ENCODE measurements around the gene AHSG. TPM values are rescaled to one million over a fixed set of nuclear protein-coding genes. Genes with fewer than 3 reads are reported as not detected.

AHSG gene
- total RNA-seq, 1 experiment from 2014 or later = 1.6 TPM

GRCh38 chr3:186663361-186664118 is 50.7 kb downstream of the AHSG start:
- no peaks in the 10 kb centered on the region for H3K27me3 ChIP-seq (ENCODE audit: insufficient read depth, low read length)
- H3K4me1 ChIP-seq (ENCODE audit: control insufficient read depth in 1 of 2, insufficient read depth in 2 of 2, low read length in 2 of 2) = peaks cover 0 to 4% of the 10 kb centered on the region in 2 experiments; a peak in 1 of 4 replicates
- intact Hi-C loops (cut with micrococcal nuclease) = no loop called here
- no peak overlapping the region for H3K9ac ChIP-seq (ENCODE audit: low read length)
- H4K20me1 ChIP-seq (ENCODE audit: insufficient read depth) = no peaks in the 10 kb centered on the region
- no peak overlapping the region for H3K4me2 ChIP-seq (ENCODE audit: low read length)
- no peak for DNase-seq (ENCODE audit: low read depth, low spot score)
- ChIA-PET RAD21 (ENCODE audit: low non-redundant PET in 1 of 2, low total read pairs in 2 of 2, uncharacterized antibody in 2 of 2, unreplicated experiment in 2 of 2) (no interaction called here), CTCF (no interaction called here), POLR2A (no interaction called here)
- BruUV-seq (replicated peaks) = no TSS peak
- TF ChIP-seq SP1 (IDR thresholded peaks at IDR 0.05; ENCODE audit: low read depth) (no peak), MAX (IDR thresholded peaks at IDR 0.05) (no peak), TCF7L2 (IDR thresholded peaks at IDR 0.05; ENCODE audit: borderline replicate concordance, extremely low read depth, insufficient read depth, insufficient read length) (no peak), EGR1 (IDR thresholded peaks at IDR 0.05; ENCODE audit: low read depth) (no peak), CEBPB (IDR thresholded peaks at IDR 0.05; ENCODE audit: low read depth) (no peak), EZH2 (IDR thresholded peaks at IDR 0.05) (no peak), ZFX (IDR thresholded peaks at IDR 0.05) (no peak), REST (IDR thresholded peaks at IDR 0.05; ENCODE audit: low read depth) (no peak), ATF3 (IDR thresholded peaks at IDR 0.05) (no peak), CBX3 (IDR thresholded peaks at IDR 0.05; ENCODE audit: low read depth) (no peak), EZH2phosphoT487 (IDR thresholded peaks at IDR 0.05; ENCODE audit: borderline replicate concordance) (no peak), ZBTB33 (IDR thresholded peaks at IDR 0.05; ENCODE audit: extremely low read depth, insufficient replicate concordance, low read length) (no peak), POLR2A (IDR thresholded peaks at IDR 0.05; ENCODE audit: borderline replicate concordance, extremely low read depth, insufficient read depth, insufficient read length) (no peak)
- H2AFZ ChIP-seq (ENCODE audit: low read depth, low read length, poor library complexity, severe bottlenecking) = no peak overlapping the region
- no peak for ATAC-seq
- H3K4me3 ChIP-seq (replicated peaks in 1 of 2; ENCODE audit: low read depth in 1 of 2, low read length in 2 of 2) = no peak overlapping the region
- H3K36me3 ChIP-seq (ENCODE audit: control insufficient read depth in 1 of 2, insufficient read depth in 2 of 2, low read length in 2 of 2) = no peaks in the 10 kb centered on the region
- H3K9me3 ChIP-seq (ENCODE audit: control insufficient read depth in 1 of 2, insufficient read depth in 1 of 2, low read depth in 1 of 2, low read length in 2 of 2) = no peaks in the 10 kb centered on the region
- no peak overlapping the region for H3K27ac ChIP-seq (ENCODE audit: low read depth, low read length)
- no peaks in the 10 kb centered on the region for H3K79me2 ChIP-seq (ENCODE audit: insufficient read depth, low read length)
- no peaks in the 10 kb centered on the region for H3K9me2 ChIP-seq (ENCODE audit: insufficient read depth)

All from HCT116 (cell line).